Measurements from ENCODE around the gene EVA1C. TPM values are rescaled to one million over a fixed set of nuclear protein-coding genes. Genes with fewer than 3 reads are reported as not detected.

Gene EVA1C
- total and polyA plus RNA-seq, 4 donors = 5.6 to 13.4 (median 10.7) TPM

GRCh38 chr21:32467291-32467690, 54.8 kb downstream of the EVA1C start:
- 63% methylated on average over 2 of the region's 4 CpGs for WGBS (ENCODE audit: insufficient coverage)
- Histone ChIP-seq H3K9me3 (ENCODE audit: control insufficient read depth, insufficient read depth, low read length) (no peaks in the 10 kb centered on the region), H3K27ac (ENCODE audit: low read depth, low read length) (no peak overlapping the region), H3K36me3 (ENCODE audit: control insufficient read depth, insufficient read depth, low read length) (peaks cover 3% of the 10 kb centered on the region), H3K4me3 (ENCODE audit: low read depth, low read length) (no peak overlapping the region), H3K4me1 (ENCODE audit: control insufficient read depth, insufficient read depth, low read length) (peaks cover 7% of the 10 kb centered on the region), H3K27me3 (ENCODE audit: control insufficient read depth, insufficient read depth, low read length) (no peaks in the 10 kb centered on the region)
- no peak for DNase-seq (ENCODE audit: low read depth in 4 of 6, low spot score in 6 of 6)

- Histone ChIP-seq H3K9me3 (ENCODE audit: control insufficient read depth, insufficient read depth, low read length) (no peaks in the 10 kb centered on the region), H3K27me3 (ENCODE audit: control insufficient read depth, insufficient read depth, low read length) (no peaks in the 10 kb centered on the region), H3K27ac (ENCODE audit: low read depth, low read length) (no peak overlapping the region), H3K4me1 (ENCODE audit: control insufficient read depth, insufficient read depth, low read length) (peaks cover 16% of the 10 kb centered on the region), H3K36me3 (ENCODE audit: control insufficient read depth, insufficient read depth, low read length) (peaks cover 3% of the 10 kb centered on the region), H3K4me3 (ENCODE audit: low read depth, low read length) (no peak overlapping the region)
- no peak for DNase-seq (ENCODE audit: low read depth in 4 of 6, low spot score in 6 of 6)
- 67% methylated on average over 1 of the region's 6 CpGs for WGBS (ENCODE audit: insufficient coverage)
Measured at GRCh38 chr21:32468681-32469111, 56.2 kb downstream of the EVA1C start.

GRCh38 chr21:32469628-32470027, 57.1 kb downstream of the EVA1C start:
- WGBS (ENCODE audit: insufficient coverage) = 92% methylated on average over 5 of the region's 5 CpGs
- H3K36me3 ChIP-seq (ENCODE audit: control insufficient read depth, insufficient read depth, low read length) = peaks cover 3% of the 10 kb centered on the region

GRCh38 chr21:32470206-32470605, 57.7 kb downstream of the EVA1C start:
- no peak overlapping the region for H3K4me3 ChIP-seq (ENCODE audit: low read depth, low read length)
- 82% methylated on average over 9 of the region's 9 CpGs for WGBS (ENCODE audit: insufficient coverage)
- no peak overlapping the region for H3K27ac ChIP-seq (ENCODE audit: low read depth, low read length)
- no peaks in the 10 kb centered on the region for H3K27me3 ChIP-seq (ENCODE audit: control insufficient read depth, insufficient read depth, low read length)
- H3K4me1 ChIP-seq (ENCODE audit: control insufficient read depth, insufficient read depth, low read length) = peaks cover 14% of the 10 kb centered on the region
- no peak for DNase-seq (ENCODE audit: low read depth in 4 of 6, low spot score in 6 of 6)
- peaks cover 3% of the 10 kb centered on the region for H3K36me3 ChIP-seq (ENCODE audit: control insufficient read depth, insufficient read depth, low read length)
- H3K9me3 ChIP-seq (ENCODE audit: control insufficient read depth, insufficient read depth, low read length) = no peaks in the 10 kb centered on the region

More at GRCh38 chr21:32469628-32470027, 57.1 kb downstream of the EVA1C start:
- no peak overlapping the region for H3K27ac ChIP-seq (ENCODE audit: low read depth, low read length)
- H3K27me3 ChIP-seq (ENCODE audit: control insufficient read depth, insufficient read depth, low read length) = no peaks in the 10 kb centered on the region
- DNase-seq (ENCODE audit: low read depth in 4 of 6, low spot score in 6 of 6) = peak in 1 of 6 donors; percentile 14
- H3K9me3 ChIP-seq (ENCODE audit: control insufficient read depth, insufficient read depth, low read length) = no peaks in the 10 kb centered on the region
- H3K4me3 ChIP-seq (ENCODE audit: low read depth, low read length) = no peak overlapping the region
- peaks cover 14% of the 10 kb centered on the region for H3K4me1 ChIP-seq (ENCODE audit: control insufficient read depth, insufficient read depth, low read length)

GRCh38 chr21:32472890-32473765, 60.6 kb downstream of the EVA1C start:
- Histone ChIP-seq H3K36me3 (ENCODE audit: control insufficient read depth, insufficient read depth, low read length) (peaks cover 3% of the 10 kb centered on the region), H3K9me3 (ENCODE audit: control insufficient read depth, insufficient read depth, low read length) (no peaks in the 10 kb centered on the region), H3K27ac (ENCODE audit: low read depth, low read length) (no peak overlapping the region), H3K4me1 (ENCODE audit: control insufficient read depth, insufficient read depth, low read length) (peaks cover 14% of the 10 kb centered on the region), H3K27me3 (ENCODE audit: control insufficient read depth, insufficient read depth, low read length) (no peaks in the 10 kb centered on the region), H3K4me3 (ENCODE audit: low read depth, low read length) (no peak overlapping the region)
- DNase-seq (ENCODE audit: low read depth in 4 of 6, low spot score in 6 of 6) = no peak
- WGBS (ENCODE audit: insufficient coverage) = 75% methylated on average over 13 of the region's 17 CpGs

- no peak for DNase-seq (ENCODE audit: low read depth in 4 of 6, low spot score in 6 of 6)
- no peaks in the 10 kb centered on the region for H3K36me3 ChIP-seq (ENCODE audit: control insufficient read depth, insufficient read depth, low read length)
- H3K27me3 ChIP-seq (ENCODE audit: control insufficient read depth, insufficient read depth, low read length) = no peaks in the 10 kb centered on the region
- H3K27ac ChIP-seq (ENCODE audit: low read depth, low read length) = no peak overlapping the region
- WGBS (ENCODE audit: insufficient coverage) = 93% methylated on average over 12 of the region's 15 CpGs
- no peaks in the 10 kb centered on the region for H3K9me3 ChIP-seq (ENCODE audit: control insufficient read depth, insufficient read depth, low read length)
- H3K4me3 ChIP-seq (ENCODE audit: low read depth, low read length) = no peak overlapping the region
- H3K4me1 ChIP-seq (ENCODE audit: control insufficient read depth, insufficient read depth, low read length) = peaks cover 14% of the 10 kb centered on the region
Measured at GRCh38 chr21:32474179-32475059, 61.9 kb downstream of the EVA1C start.

- no peaks in the 10 kb centered on the region for H3K27me3 ChIP-seq (ENCODE audit: control insufficient read depth, insufficient read depth, low read length)
- H3K4me1 ChIP-seq (ENCODE audit: control insufficient read depth, insufficient read depth, low read length) = peaks cover 14% of the 10 kb centered on the region
- peak overlapping the region; percentile 33 for H3K27ac ChIP-seq (ENCODE audit: low read depth, low read length)
- no peaks in the 10 kb centered on the region for H3K36me3 ChIP-seq (ENCODE audit: control insufficient read depth, insufficient read depth, low read length)
- no peak overlapping the region for H3K4me3 ChIP-seq (ENCODE audit: low read depth, low read length)
- no peak for DNase-seq (ENCODE audit: low read depth in 4 of 6, low spot score in 6 of 6)
- 86% methylated on average over 2 of the region's 9 CpGs for WGBS (ENCODE audit: insufficient coverage)
- H3K9me3 ChIP-seq (ENCODE audit: control insufficient read depth, insufficient read depth, low read length) = no peaks in the 10 kb centered on the region
Measured at GRCh38 chr21:32475162-32475812, 62.8 kb downstream of the EVA1C start.

GRCh38 chr21:32476661-32477423, 64.3 kb downstream of the EVA1C start:
- Histone ChIP-seq H3K4me3 (ENCODE audit: low read depth, low read length) (no peak overlapping the region), H3K27me3 (ENCODE audit: control insufficient read depth, insufficient read depth, low read length) (no peaks in the 10 kb centered on the region), H3K36me3 (ENCODE audit: control insufficient read depth, insufficient read depth, low read length) (no peaks in the 10 kb centered on the region), H3K9me3 (ENCODE audit: control insufficient read depth, insufficient read depth, low read length) (no peaks in the 10 kb centered on the region), H3K27ac (ENCODE audit: low read depth, low read length) (no peak overlapping the region), H3K4me1 (ENCODE audit: control insufficient read depth, insufficient read depth, low read length) (peaks cover 14% of the 10 kb centered on the region)
- 91% methylated on average over 5 of the region's 13 CpGs for WGBS (ENCODE audit: insufficient coverage)
- no peak for DNase-seq (ENCODE audit: low read depth in 4 of 6, low spot score in 6 of 6)

GRCh38 chr21:32477424-32477745, 64.9 kb downstream of the EVA1C start:
- no peak for DNase-seq (ENCODE audit: low read depth in 4 of 6, low spot score in 6 of 6)
- Histone ChIP-seq H3K27me3 (ENCODE audit: control insufficient read depth, insufficient read depth, low read length) (no peaks in the 10 kb centered on the region), H3K27ac (ENCODE audit: low read depth, low read length) (no peak overlapping the region), H3K4me1 (ENCODE audit: control insufficient read depth, insufficient read depth, low read length) (peaks cover 12% of the 10 kb centered on the region), H3K9me3 (ENCODE audit: control insufficient read depth, insufficient read depth, low read length) (no peaks in the 10 kb centered on the region), H3K36me3 (ENCODE audit: control insufficient read depth, insufficient read depth, low read length) (no peaks in the 10 kb centered on the region), H3K4me3 (ENCODE audit: low read depth, low read length) (no peak overlapping the region)
- 87% methylated on average over 2 of the region's 9 CpGs for WGBS (ENCODE audit: insufficient coverage)

Measured in spinal cord (tissue), 10 donors.